ENCODE measurements around the gene PBX1. TPM values are rescaled to one million over a fixed set of nuclear protein-coding genes. Genes with fewer than 3 reads are reported as not detected.

Gene PBX1
- total RNA-seq, 1 experiment from 2014 or later: 102 TPM

DNA sequence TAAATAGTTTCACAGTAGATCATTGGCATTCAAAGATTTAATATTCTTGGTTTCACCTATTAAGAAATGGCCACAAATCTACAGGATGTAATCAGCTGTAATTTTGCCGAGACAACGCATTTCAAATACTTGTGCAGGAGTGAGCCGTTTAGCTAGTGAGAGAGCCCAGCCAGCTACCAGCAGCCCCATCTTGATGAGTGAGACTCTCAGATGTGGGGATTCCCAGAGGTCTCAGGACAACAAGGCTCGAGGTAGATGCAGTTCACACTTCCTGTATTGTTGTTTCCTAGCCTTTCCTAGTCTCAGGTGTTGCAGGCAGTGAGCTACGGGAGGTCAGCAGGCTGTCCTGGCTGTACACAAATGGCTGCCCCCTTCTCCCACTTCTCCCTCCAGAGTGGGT is 108.6 kb downstream of the PBX1 start:
- ATAC-seq (no peak; the same call in 1 of the 2 replicates), DNase-seq (ENCODE audit: low spot score) (no peak)
- H3K4me1 Mint-ChIP-seq: peaks cover 57% of the 10 kb centered on the region
- H3K27ac Mint-ChIP-seq: peak overlapping the region; percentile 32; the same call in 1 of the 2 replicates
- H3K4me3 Mint-ChIP-seq: no peak overlapping the region
- ChIA-PET CTCF (no interaction called here), POLR2A (interaction anchor here (0.6 kb wide), 1 partner anchor 183 kb away, joined by 4 read pairs; no protein-coding TSS in a partner anchor)
- H3K27me3 Mint-ChIP-seq (ENCODE audit: low read depth): no peaks in the 10 kb centered on the region
- TF ChIP-seq CBFB (CRISPR knock-in tag; IDR thresholded peaks at IDR 0.05; ENCODE audit: low read depth): no peak
- TF ChIP-seq ZNF416 (CRISPR knock-in tag; IDR thresholded peaks at IDR 0.05): no peak
- TF ChIP-seq EMX1 (CRISPR knock-in tag; IDR thresholded peaks at IDR 0.05): no peak
- TF ChIP-seq, protein P1, sequence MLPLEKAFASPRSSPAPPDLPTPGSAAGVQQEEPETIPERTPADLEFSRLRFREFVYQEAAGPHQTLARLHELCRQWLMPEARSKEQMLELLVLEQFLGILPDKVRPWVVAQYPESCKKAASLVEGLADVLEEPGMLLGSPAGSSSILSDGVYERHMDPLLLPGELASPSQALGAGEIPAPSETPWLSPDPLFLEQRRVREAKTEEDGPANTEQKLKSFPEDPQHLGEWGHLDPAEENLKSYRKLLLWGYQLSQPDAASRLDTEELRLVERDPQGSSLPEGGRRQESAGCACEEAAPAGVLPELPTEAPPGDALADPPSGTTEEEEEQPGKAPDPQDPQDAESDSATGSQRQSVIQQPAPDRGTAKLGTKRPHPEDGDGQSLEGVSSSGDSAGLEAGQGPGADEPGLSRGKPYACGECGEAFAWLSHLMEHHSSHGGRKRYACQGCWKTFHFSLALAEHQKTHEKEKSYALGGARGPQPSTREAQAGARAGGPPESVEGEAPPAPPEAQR (CRISPR knock-in tag; IDR thresholded peaks at IDR 0.05): no peak
- no peak for TF ChIP-seq ELF4 (CRISPR knock-in tag; IDR thresholded peaks at IDR 0.05; ENCODE audit: low read depth)
- TF ChIP-seq TEAD4 (CRISPR knock-in tag; IDR thresholded peaks at IDR 0.05): no peak
- TF ChIP-seq, protein P2, sequence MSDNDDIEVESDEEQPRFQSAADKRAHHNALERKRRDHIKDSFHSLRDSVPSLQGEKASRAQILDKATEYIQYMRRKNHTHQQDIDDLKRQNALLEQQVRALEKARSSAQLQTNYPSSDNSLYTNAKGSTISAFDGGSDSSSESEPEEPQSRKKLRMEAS (CRISPR knock-in tag; IDR thresholded peaks at IDR 0.05): no peak
- no peak for TF ChIP-seq ZNF263 (CRISPR knock-in tag; IDR thresholded peaks at IDR 0.05; ENCODE audit: low read depth)
- TF ChIP-seq, protein P3, sequence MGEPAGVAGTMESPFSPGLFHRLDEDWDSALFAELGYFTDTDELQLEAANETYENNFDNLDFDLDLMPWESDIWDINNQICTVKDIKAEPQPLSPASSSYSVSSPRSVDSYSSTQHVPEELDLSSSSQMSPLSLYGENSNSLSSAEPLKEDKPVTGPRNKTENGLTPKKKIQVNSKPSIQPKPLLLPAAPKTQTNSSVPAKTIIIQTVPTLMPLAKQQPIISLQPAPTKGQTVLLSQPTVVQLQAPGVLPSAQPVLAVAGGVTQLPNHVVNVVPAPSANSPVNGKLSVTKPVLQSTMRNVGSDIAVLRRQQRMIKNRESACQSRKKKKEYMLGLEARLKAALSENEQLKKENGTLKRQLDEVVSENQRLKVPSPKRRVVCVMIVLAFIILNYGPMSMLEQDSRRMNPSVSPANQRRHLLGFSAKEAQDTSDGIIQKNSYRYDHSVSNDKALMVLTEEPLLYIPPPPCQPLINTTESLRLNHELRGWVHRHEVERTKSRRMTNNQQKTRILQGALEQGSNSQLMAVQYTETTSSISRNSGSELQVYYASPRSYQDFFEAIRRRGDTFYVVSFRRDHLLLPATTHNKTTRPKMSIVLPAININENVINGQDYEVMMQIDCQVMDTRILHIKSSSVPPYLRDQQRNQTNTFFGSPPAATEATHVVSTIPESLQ (CRISPR knock-in tag; IDR thresholded peaks at IDR 0.05): no peak
- TF ChIP-seq, protein P4, sequence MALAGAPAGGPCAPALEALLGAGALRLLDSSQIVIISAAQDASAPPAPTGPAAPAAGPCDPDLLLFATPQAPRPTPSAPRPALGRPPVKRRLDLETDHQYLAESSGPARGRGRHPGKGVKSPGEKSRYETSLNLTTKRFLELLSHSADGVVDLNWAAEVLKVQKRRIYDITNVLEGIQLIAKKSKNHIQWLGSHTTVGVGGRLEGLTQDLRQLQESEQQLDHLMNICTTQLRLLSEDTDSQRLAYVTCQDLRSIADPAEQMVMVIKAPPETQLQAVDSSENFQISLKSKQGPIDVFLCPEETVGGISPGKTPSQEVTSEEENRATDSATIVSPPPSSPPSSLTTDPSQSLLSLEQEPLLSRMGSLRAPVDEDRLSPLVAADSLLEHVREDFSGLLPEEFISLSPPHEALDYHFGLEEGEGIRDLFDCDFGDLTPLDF (CRISPR knock-in tag; IDR thresholded peaks at IDR 0.05): no peak
- TF ChIP-seq, protein P5, sequence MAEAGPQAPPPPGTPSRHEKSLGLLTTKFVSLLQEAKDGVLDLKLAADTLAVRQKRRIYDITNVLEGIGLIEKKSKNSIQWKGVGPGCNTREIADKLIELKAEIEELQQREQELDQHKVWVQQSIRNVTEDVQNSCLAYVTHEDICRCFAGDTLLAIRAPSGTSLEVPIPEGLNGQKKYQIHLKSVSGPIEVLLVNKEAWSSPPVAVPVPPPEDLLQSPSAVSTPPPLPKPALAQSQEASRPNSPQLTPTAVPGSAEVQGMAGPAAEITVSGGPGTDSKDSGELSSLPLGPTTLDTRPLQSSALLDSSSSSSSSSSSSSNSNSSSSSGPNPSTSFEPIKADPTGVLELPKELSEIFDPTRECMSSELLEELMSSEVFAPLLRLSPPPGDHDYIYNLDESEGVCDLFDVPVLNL (CRISPR knock-in tag; IDR thresholded peaks at IDR 0.05; ENCODE audit: borderline replicate concordance, low read depth): no peak
- TF ChIP-seq PRRX2 (CRISPR knock-in tag; IDR thresholded peaks at IDR 0.05): no peak
- no peak for TF ChIP-seq ZNF396 (CRISPR knock-in tag; IDR thresholded peaks at IDR 0.05; ENCODE audit: borderline replicate concordance)
- TF ChIP-seq TP53 (CRISPR knock-in tag; IDR thresholded peaks at IDR 0.05): no peak
- no peak for TF ChIP-seq ESRRA (CRISPR knock-in tag; IDR thresholded peaks at IDR 0.05; ENCODE audit: borderline replicate concordance)
- TF ChIP-seq JAZF1 (CRISPR knock-in tag; IDR thresholded peaks at IDR 0.05): no peak
- TF ChIP-seq RELA (CRISPR knock-in tag; IDR thresholded peaks at IDR 0.05; ENCODE audit: borderline replicate concordance): no peak
- TF ChIP-seq, protein P6, sequence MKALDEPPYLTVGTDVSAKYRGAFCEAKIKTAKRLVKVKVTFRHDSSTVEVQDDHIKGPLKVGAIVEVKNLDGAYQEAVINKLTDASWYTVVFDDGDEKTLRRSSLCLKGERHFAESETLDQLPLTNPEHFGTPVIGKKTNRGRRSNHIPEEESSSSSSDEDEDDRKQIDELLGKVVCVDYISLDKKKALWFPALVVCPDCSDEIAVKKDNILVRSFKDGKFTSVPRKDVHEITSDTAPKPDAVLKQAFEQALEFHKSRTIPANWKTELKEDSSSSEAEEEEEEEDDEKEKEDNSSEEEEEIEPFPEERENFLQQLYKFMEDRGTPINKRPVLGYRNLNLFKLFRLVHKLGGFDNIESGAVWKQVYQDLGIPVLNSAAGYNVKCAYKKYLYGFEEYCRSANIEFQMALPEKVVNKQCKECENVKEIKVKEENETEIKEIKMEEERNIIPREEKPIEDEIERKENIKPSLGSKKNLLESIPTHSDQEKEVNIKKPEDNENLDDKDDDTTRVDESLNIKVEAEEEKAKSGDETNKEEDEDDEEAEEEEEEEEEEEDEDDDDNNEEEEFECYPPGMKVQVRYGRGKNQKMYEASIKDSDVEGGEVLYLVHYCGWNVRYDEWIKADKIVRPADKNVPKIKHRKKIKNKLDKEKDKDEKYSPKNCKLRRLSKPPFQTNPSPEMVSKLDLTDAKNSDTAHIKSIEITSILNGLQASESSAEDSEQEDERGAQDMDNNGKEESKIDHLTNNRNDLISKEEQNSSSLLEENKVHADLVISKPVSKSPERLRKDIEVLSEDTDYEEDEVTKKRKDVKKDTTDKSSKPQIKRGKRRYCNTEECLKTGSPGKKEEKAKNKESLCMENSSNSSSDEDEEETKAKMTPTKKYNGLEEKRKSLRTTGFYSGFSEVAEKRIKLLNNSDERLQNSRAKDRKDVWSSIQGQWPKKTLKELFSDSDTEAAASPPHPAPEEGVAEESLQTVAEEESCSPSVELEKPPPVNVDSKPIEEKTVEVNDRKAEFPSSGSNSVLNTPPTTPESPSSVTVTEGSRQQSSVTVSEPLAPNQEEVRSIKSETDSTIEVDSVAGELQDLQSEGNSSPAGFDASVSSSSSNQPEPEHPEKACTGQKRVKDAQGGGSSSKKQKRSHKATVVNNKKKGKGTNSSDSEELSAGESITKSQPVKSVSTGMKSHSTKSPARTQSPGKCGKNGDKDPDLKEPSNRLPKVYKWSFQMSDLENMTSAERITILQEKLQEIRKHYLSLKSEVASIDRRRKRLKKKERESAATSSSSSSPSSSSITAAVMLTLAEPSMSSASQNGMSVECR (CRISPR knock-in tag; IDR thresholded peaks at IDR 0.05; ENCODE audit: borderline replicate concordance): no peak
- TF ChIP-seq, protein P7, sequence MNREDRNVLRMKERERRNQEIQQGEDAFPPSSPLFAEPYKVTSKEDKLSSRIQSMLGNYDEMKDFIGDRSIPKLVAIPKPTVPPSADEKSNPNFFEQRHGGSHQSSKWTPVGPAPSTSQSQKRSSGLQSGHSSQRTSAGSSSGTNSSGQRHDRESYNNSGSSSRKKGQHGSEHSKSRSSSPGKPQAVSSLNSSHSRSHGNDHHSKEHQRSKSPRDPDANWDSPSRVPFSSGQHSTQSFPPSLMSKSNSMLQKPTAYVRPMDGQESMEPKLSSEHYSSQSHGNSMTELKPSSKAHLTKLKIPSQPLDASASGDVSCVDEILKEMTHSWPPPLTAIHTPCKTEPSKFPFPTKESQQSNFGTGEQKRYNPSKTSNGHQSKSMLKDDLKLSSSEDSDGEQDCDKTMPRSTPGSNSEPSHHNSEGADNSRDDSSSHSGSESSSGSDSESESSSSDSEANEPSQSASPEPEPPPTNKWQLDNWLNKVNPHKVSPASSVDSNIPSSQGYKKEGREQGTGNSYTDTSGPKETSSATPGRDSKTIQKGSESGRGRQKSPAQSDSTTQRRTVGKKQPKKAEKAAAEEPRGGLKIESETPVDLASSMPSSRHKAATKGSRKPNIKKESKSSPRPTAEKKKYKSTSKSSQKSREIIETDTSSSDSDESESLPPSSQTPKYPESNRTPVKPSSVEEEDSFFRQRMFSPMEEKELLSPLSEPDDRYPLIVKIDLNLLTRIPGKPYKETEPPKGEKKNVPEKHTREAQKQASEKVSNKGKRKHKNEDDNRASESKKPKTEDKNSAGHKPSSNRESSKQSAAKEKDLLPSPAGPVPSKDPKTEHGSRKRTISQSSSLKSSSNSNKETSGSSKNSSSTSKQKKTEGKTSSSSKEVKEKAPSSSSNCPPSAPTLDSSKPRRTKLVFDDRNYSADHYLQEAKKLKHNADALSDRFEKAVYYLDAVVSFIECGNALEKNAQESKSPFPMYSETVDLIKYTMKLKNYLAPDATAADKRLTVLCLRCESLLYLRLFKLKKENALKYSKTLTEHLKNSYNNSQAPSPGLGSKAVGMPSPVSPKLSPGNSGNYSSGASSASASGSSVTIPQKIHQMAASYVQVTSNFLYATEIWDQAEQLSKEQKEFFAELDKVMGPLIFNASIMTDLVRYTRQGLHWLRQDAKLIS (CRISPR knock-in tag; IDR thresholded peaks at IDR 0.05; ENCODE audit: borderline replicate concordance): no peak
- peaks cover 9% of the 10 kb centered on the region for H3K36me3 Mint-ChIP-seq
- peaks cover 10% of the 10 kb centered on the region for H3K9me3 Mint-ChIP-seq
